ENCODE data around the gene MRPL27. TPM values are rescaled to one million over a fixed set of nuclear protein-coding genes. Genes with fewer than 3 reads are reported as not detected.

The MRPL27 gene
- total and polyA plus RNA-seq, 2 donors (not counting 1 experiment from before 2014, with no cell fraction given) = 32.5 to 40.2 TPM

GRCh38 chr17:50330151-50330775, 42.7 kb downstream of the MRPL27 start:
- Mint-ChIP-seq H3K9me3 (ENCODE audit: insufficient read depth) (no peaks in the 10 kb centered on the region), H3K4me1 (no peaks in the 10 kb centered on the region), H3K4me3 (no peak overlapping the region), H3K27ac (no peak overlapping the region), H3K27me3 (peaks cover 12% of the 10 kb centered on the region)
- CTCF ChIA-PET = no interaction called here
- H3K27me3 ChIP-seq (replicated peaks in 1 of 4; ENCODE audit: control extremely low read depth in 1 of 4, control insufficient read depth in 3 of 4, insufficient read depth in 4 of 4, low read length in 3 of 4) = peaks cover 0 to 3% (median 0%) of the 10 kb centered on the region in 4 experiments
- H3K79me2 ChIP-seq (ENCODE audit: control insufficient read depth, insufficient read depth, low read length) = no peaks in the 10 kb centered on the region
- peaks cover 0 to 3% (median 0%) of the 10 kb centered on the region in 3 donors for H3K9me3 ChIP-seq (ENCODE audit: control extremely low read depth in 1 of 3, control insufficient read depth in 2 of 3, insufficient read depth in 1 of 3, low read length in 2 of 3)
- DNase-seq (no peak), ATAC-seq (ENCODE audit: low read depth) (no peak)
- H3K4me2 ChIP-seq (replicated peaks; ENCODE audit: low read depth, low read length, poor library complexity, severe bottlenecking) = no peak overlapping the region
- POLR2A ChIA-PET = no interaction called here
- H3K4me1 ChIP-seq (ENCODE audit: control insufficient read depth in 2 of 2, insufficient read depth in 2 of 2, low read length in 2 of 2) = no peaks in the 10 kb centered on the region
- 98% methylated on average over 8 of the region's 11 CpGs for WGBS (ENCODE audit: insufficient coverage)
- H3K4me3 ChIP-seq (ENCODE audit: control extremely low read depth in 1 of 5, extremely low read depth in 1 of 5, insufficient read depth in 1 of 5, low read depth in 2 of 5, low read length in 4 of 5) = no peak overlapping the region
- TF ChIP-seq CTCF (IDR thresholded peaks at IDR 0.05) = no peak
- H3K27ac ChIP-seq (ENCODE audit: low read length in 2 of 2) = no peak overlapping the region
- H3K9ac ChIP-seq (ENCODE audit: low read length) = no peak overlapping the region
- intact Hi-C loops (cut with micrococcal nuclease) = no loop called here
- H2AFZ ChIP-seq (ENCODE audit: insufficient read depth, low read depth, low read length, poor library complexity, severe bottlenecking) = no peak overlapping the region
- no peaks in the 10 kb centered on the region for H3K36me3 ChIP-seq (replicated peaks in 1 of 2; ENCODE audit: control extremely low read depth in 1 of 2, control insufficient read depth in 1 of 2, extremely low read depth in 1 of 2, insufficient read depth in 2 of 2, low read length in 1 of 2)
- no peaks in the 10 kb centered on the region for H4K20me1 ChIP-seq (ENCODE audit: control insufficient read depth, insufficient read depth, low read length, poor library complexity, severe bottlenecking)

- H3K4me3 ChIP-seq (ENCODE audit: control extremely low read depth in 1 of 5, extremely low read depth in 1 of 5, insufficient read depth in 1 of 5, low read depth in 2 of 5, low read length in 4 of 5) = no peak overlapping the region
- no peaks in the 10 kb centered on the region for H4K20me1 ChIP-seq (ENCODE audit: control insufficient read depth, insufficient read depth, low read length, poor library complexity, severe bottlenecking)
- H3K4me1 Mint-ChIP-seq = no peaks in the 10 kb centered on the region
- H3K9ac ChIP-seq (ENCODE audit: low read length) = no peak overlapping the region
- ATAC-seq (ENCODE audit: low read depth) (no peak), DNase-seq (no peak)
- peaks cover 0 to 3% (median 0%) of the 10 kb centered on the region in 4 experiments for H3K27me3 ChIP-seq (replicated peaks in 1 of 4; ENCODE audit: control extremely low read depth in 1 of 4, control insufficient read depth in 3 of 4, insufficient read depth in 4 of 4, low read length in 3 of 4)
- no peak overlapping the region for H3K4me2 ChIP-seq (replicated peaks; ENCODE audit: low read depth, low read length, poor library complexity, severe bottlenecking)
- TF ChIP-seq EZH2 (IDR thresholded peaks at IDR 0.05; ENCODE audit: borderline replicate concordance, insufficient read depth, low read depth, low read length, poor library complexity, severe bottlenecking) (no peak), CTCF (IDR thresholded peaks at IDR 0.05) (no peak)
- no peaks in the 10 kb centered on the region for H3K4me1 ChIP-seq (ENCODE audit: control insufficient read depth in 2 of 2, insufficient read depth in 2 of 2, low read length in 2 of 2)
- no peak overlapping the region for H3K4me3 Mint-ChIP-seq
- no peak overlapping the region for H3K27ac Mint-ChIP-seq
- H3K9me3 Mint-ChIP-seq (ENCODE audit: insufficient read depth) = no peaks in the 10 kb centered on the region
- 85% methylated on average over 2 of the region's 3 CpGs for WGBS (ENCODE audit: insufficient coverage)
- H3K27me3 Mint-ChIP-seq = peaks cover 12% of the 10 kb centered on the region
- POLR2A ChIA-PET = no interaction called here
- no peaks in the 10 kb centered on the region for H3K79me2 ChIP-seq (ENCODE audit: control insufficient read depth, insufficient read depth, low read length)
- intact Hi-C loops (cut with micrococcal nuclease) = no loop called here
- H3K36me3 ChIP-seq (replicated peaks in 1 of 2; ENCODE audit: control extremely low read depth in 1 of 2, control insufficient read depth in 1 of 2, extremely low read depth in 1 of 2, insufficient read depth in 2 of 2, low read length in 1 of 2) = no peaks in the 10 kb centered on the region
- no peak overlapping the region for H2AFZ ChIP-seq (ENCODE audit: insufficient read depth, low read depth, low read length, poor library complexity, severe bottlenecking)
- H3K27ac ChIP-seq (ENCODE audit: low read length in 2 of 2) = no peak overlapping the region
- peaks cover 0 to 3% (median 0%) of the 10 kb centered on the region in 3 donors for H3K9me3 ChIP-seq (ENCODE audit: control extremely low read depth in 1 of 3, control insufficient read depth in 2 of 3, insufficient read depth in 1 of 3, low read length in 2 of 3)
- CTCF ChIA-PET = no interaction called here
These were observed 43.3 kb downstream of the MRPL27 start for GRCh38 chr17:50329716-50330115.

Measured in B cell (primary cell).